ENCODE measurements around the gene NOLC1. TPM values are rescaled to one million over a fixed set of nuclear protein-coding genes. Genes with fewer than 3 reads are reported as not detected.
"Not testable (repeated sequence)": the region's sequence is repeated elsewhere in the genome, so short reads cannot be mapped to it uniquely, and the experiment has no call there.

The NOLC1 gene
- total RNA-seq, 2 donors from 2014 or later, result 92.0 to 93.5 TPM

- Histone ChIP-seq H3K36me3 (ENCODE audit: control insufficient read depth, insufficient read depth, low read length) (no peaks in the 10 kb centered on the region), H3K4me1 (ENCODE audit: control insufficient read depth, insufficient read depth, low read length) (no peaks in the 10 kb centered on the region), H3K27ac (ENCODE audit: low read depth, low read length) (no peak overlapping the region), H3K4me3 (ENCODE audit: low read length) (no peak overlapping the region), H3K9me3 (ENCODE audit: control insufficient read depth, low read length) (peaks cover 34% of the 10 kb centered on the region), H3K9ac (ENCODE audit: extremely low read depth, low read length, poor library complexity, severe bottlenecking) (no peak overlapping the region), H3K27me3 (ENCODE audit: control insufficient read depth, insufficient read depth, low read length, poor library complexity, severe bottlenecking) (no peaks in the 10 kb centered on the region)
- WGBS, 2 experiments (ENCODE audit: insufficient coverage in 1 of 2, insufficient read length in 1 of 2), result 67 to 69% methylated on average over 3 of the region's 3 CpGs
- Mint-ChIP-seq H3K4me3 (no peak overlapping the region), H3K4me1 (no peaks in the 10 kb centered on the region), H3K27me3 (ENCODE audit: insufficient read depth) (peaks cover 23% of the 10 kb centered on the region), H3K36me3 (ENCODE audit: low read depth) (peaks cover 3% of the 10 kb centered on the region), H3K27ac (no peak overlapping the region), H3K9me3 (peaks cover 73% of the 10 kb centered on the region)
- no peak for DNase-seq
- no peak for TF ChIP-seq CTCF (conservative IDR thresholded peaks at IDR 0.05)
Observed at GRCh38 chr10:102188298-102188940, 36.2 kb downstream of the NOLC1 start.

DNA sequence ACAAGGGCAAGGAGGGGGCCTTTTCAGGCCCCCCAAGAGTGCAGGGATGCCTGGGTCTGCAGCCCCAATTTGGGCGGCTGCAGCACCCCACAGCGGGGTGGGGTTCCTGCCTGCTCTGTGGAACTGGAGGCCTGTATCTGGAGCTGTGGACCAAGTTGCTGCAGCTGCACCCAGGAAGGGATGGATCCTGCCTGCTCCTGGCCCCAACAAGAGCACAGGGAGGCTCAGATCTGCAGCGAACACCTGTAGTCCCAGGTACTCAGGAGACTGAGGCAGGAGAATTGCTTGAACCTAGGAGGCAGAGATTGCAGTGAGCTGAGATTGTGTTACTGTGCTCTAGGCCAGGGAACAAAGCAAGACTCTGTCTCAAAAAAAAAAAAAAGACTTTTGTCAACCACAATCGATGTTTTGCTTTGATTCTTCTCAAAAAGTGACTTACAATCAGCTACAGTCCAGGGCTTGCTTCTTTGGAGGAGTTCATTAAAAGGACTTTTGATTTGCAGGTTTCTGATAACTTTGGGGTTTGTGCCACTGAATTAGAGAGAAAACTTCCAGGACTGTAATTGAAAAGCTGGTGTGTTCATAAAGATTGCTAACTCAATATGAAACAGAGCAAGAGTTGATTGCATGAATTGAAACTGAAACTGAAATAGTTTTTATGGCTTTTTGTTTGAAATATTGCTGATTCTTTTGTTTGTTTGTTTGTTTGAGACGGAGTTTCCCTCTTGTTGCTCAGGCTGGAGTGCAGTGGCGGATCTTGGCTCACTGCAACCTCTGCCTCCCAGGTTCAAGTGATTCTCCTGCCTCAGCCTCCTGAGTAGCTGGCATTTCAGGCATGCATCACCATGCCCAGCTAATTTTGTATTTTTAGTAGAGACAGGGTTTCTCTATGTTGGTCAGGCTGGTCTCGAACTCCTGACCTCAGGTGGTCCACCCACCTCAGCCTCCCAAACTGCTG, 37.0 kb downstream of the NOLC1 start:
- H3K9me3 Mint-ChIP-seq, result peaks cover 66% of the 10 kb centered on the region
- not testable (repeated sequence) for H3K36me3 ChIP-seq (ENCODE audit: control insufficient read depth, insufficient read depth, low read length); H3K4me1 ChIP-seq (ENCODE audit: control insufficient read depth, insufficient read depth, low read length); DNase-seq; H3K4me3 Mint-ChIP-seq; H3K27me3 ChIP-seq (ENCODE audit: control insufficient read depth, insufficient read depth, low read length, poor library complexity, severe bottlenecking); H3K4me1 Mint-ChIP-seq; H3K4me3 ChIP-seq (ENCODE audit: low read length); H3K27ac ChIP-seq (ENCODE audit: low read depth, low read length); H3K27ac Mint-ChIP-seq; H3K9ac ChIP-seq (ENCODE audit: extremely low read depth, low read length, poor library complexity, severe bottlenecking); H3K36me3 Mint-ChIP-seq (ENCODE audit: low read depth)
- H3K27me3 Mint-ChIP-seq (ENCODE audit: insufficient read depth), result peaks cover 23% of the 10 kb centered on the region
- H3K9me3 ChIP-seq (ENCODE audit: control insufficient read depth, low read length), result peaks cover 34% of the 10 kb centered on the region
- WGBS, 2 experiments (ENCODE audit: insufficient coverage in 1 of 2, insufficient read length in 1 of 2), result 89 to 94% methylated on average over 5 to 7 of the region's 7 CpGs

DNA sequence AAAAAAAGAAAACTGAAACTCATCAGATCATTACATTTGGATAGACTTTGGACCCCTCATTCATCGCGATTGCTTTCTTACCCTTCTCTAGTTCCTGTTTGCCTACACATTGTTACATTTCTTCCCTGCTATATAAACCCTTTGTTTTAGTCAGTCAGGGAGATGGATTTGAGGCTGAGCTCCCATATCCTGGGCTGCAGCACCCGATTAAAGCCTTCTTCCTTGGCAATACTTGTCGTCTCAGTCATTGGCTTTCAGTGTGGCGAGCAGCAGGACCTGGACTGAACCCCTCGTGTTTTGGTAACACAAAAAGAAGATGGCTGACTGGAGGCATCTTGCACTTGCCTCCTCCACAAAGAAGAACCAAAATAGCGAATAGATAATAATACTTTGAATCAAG, 39.8 kb downstream of the NOLC1 start:
- Histone ChIP-seq H3K36me3 (ENCODE audit: control insufficient read depth, insufficient read depth, low read length) (no peaks in the 10 kb centered on the region), H3K9ac (ENCODE audit: extremely low read depth, low read length, poor library complexity, severe bottlenecking) (no peak overlapping the region), H3K4me1 (ENCODE audit: control insufficient read depth, insufficient read depth, low read length) (no peaks in the 10 kb centered on the region), H3K9me3 (ENCODE audit: control insufficient read depth, low read length) (peaks cover 18% of the 10 kb centered on the region), H3K4me3 (ENCODE audit: low read length) (no peak overlapping the region), H3K27ac (ENCODE audit: low read depth, low read length) (no peak overlapping the region), H3K27me3 (ENCODE audit: control insufficient read depth, insufficient read depth, low read length, poor library complexity, severe bottlenecking) (no peaks in the 10 kb centered on the region)
- TF ChIP-seq CTCF (conservative IDR thresholded peaks at IDR 0.05), result no peak
- Mint-ChIP-seq H3K27me3 (ENCODE audit: insufficient read depth) (peaks cover 24% of the 10 kb centered on the region), H3K4me1 (no peaks in the 10 kb centered on the region), H3K27ac (no peak overlapping the region), H3K36me3 (ENCODE audit: low read depth) (peaks cover 3% of the 10 kb centered on the region), H3K4me3 (no peak overlapping the region), H3K9me3 (peaks cover 46% of the 10 kb centered on the region)
- no peak for DNase-seq
- 61 to 81% methylated on average over 5 to 7 of the region's 7 CpGs for WGBS, 2 experiments (ENCODE audit: insufficient coverage in 1 of 2, insufficient read length in 1 of 2)
